SJSA1 (cell line): ENCODE results near the gene ANKRD9. TPM values are rescaled to one million over a fixed set of nuclear protein-coding genes. Genes with fewer than 3 reads are reported as not detected.

Experiments
- DNase-seq, 2 experiments: peaks; one replicate each; pipeline ENCODE4 v3.0.0-alpha.2; 2015 to 2020; ENCODE audit warnings: low spot score in 2 of 2, low read depth in 1 of 2
- H3K27ac ChIP-seq: fragments of 250-450 bp; sonication (Bioruptor Pico); 2 replicates; pipeline ENCODE4 v1.5.1; 2020; ENCODE audit warnings: mild to moderate bottlenecking, moderate library complexity
- H3K27me3 ChIP-seq: fragments of 250-450 bp; sonication (Bioruptor Pico); replicated peaks from 2 replicates; pipeline ENCODE4 v1.5.1; 2020; ENCODE audit warnings: mild to moderate bottlenecking, moderate library complexity
- H3K36me3 ChIP-seq: fragments of 250-450 bp; sonication (Bioruptor Pico); 2 replicates; pipeline ENCODE4 v1.5.1; 2020; ENCODE audit warnings: mild to moderate bottlenecking
- H3K4me1 ChIP-seq: fragments of 250-450 bp; sonication (Bioruptor Pico); replicated peaks from 2 replicates; pipeline ENCODE4 v1.6.1; 2021; ENCODE audit warnings: mild to moderate bottlenecking
- H3K4me3 ChIP-seq: fragments of 250-450 bp; sonication (Bioruptor Pico); 2 replicates; pipeline ENCODE4 v1.5.1; 2020; ENCODE audit warnings: mild to moderate bottlenecking
- H3K9me3 ChIP-seq: fragments of 250-450 bp; sonication (Bioruptor Pico); replicated peaks from 2 replicates; pipeline ENCODE4 v1.5.1; 2020; ENCODE audit warnings: mild to moderate bottlenecking
- total RNA-seq: library from RNA; depleted of rRNA; stranded (reverse); fragments of >200 nt; shearing (Covaris generic); gene quantifications from 2 replicates; pipeline ENCODE4 v1.2.3, GENCODE V29; 2014

The ANKRD9 gene
- total RNA-seq, 1 experiment from 2014 or later: 28.7 TPM

- H3K36me3 ChIP-seq: peaks cover 14% of the 10 kb centered on the region
- no peak for DNase-seq
- H3K27ac ChIP-seq: no peak overlapping the region
- H3K4me1 ChIP-seq: peaks cover 4% of the 10 kb centered on the region; the same call in 1 of the 2 replicates
- H3K4me3 ChIP-seq: no peak overlapping the region
- no peaks in the 10 kb centered on the region for H3K27me3 ChIP-seq
- H3K9me3 ChIP-seq: no peaks in the 10 kb centered on the region
Measured at GRCh38 chr14:102502571-102502970, 7.0 kb downstream of the ANKRD9 start.

GRCh38 chr14:102501751-102502315, 7.7 kb downstream of the ANKRD9 start:
- Histone ChIP-seq H3K4me3 (no peak overlapping the region), H3K27me3 (no peaks in the 10 kb centered on the region), H3K36me3 (peaks cover 12% of the 10 kb centered on the region), H3K4me1 (peaks cover 4% of the 10 kb centered on the region; the same call in 1 of the 2 replicates), H3K27ac (no peak overlapping the region), H3K9me3 (no peaks in the 10 kb centered on the region)
- no peak for DNase-seq

GRCh38 chr14:102500713-102501112, 8.9 kb downstream of the ANKRD9 start:
- Histone ChIP-seq H3K36me3 (peaks cover 4% of the 10 kb centered on the region; the same call in 1 of the 2 replicates), H3K4me1 (peaks cover 4% of the 10 kb centered on the region; the same call in 1 of the 2 replicates), H3K9me3 (no peaks in the 10 kb centered on the region), H3K27me3 (no peaks in the 10 kb centered on the region), H3K27ac (no peak overlapping the region), H3K4me3 (no peak overlapping the region)
- no peak for DNase-seq

GRCh38 chr14:102500158-102500662, 9.4 kb downstream of the ANKRD9 start:
- DNase-seq: no peak
- H3K4me1 ChIP-seq: peaks cover 4% of the 10 kb centered on the region; the same call in 1 of the 2 replicates

GRCh38 chr14:102499401-102500157, 10.0 kb downstream of the ANKRD9 start:
- H3K4me3 ChIP-seq: no peak overlapping the region
- no peaks in the 10 kb centered on the region for H3K9me3 ChIP-seq
- peaks cover 4% of the 10 kb centered on the region; the same call in 1 of the 2 replicates for H3K36me3 ChIP-seq
- peaks cover 4% of the 10 kb centered on the region; the same call in 1 of the 2 replicates for H3K4me1 ChIP-seq
- no peaks in the 10 kb centered on the region for H3K27me3 ChIP-seq
- H3K27ac ChIP-seq: no peak overlapping the region
- no peak for DNase-seq

More at GRCh38 chr14:102500158-102500662, 9.4 kb downstream of the ANKRD9 start:
- no peaks in the 10 kb centered on the region for H3K9me3 ChIP-seq
- no peaks in the 10 kb centered on the region for H3K27me3 ChIP-seq
- peaks cover 4% of the 10 kb centered on the region; the same call in 1 of the 2 replicates for H3K36me3 ChIP-seq
- H3K27ac ChIP-seq: no peak overlapping the region
- no peak overlapping the region for H3K4me3 ChIP-seq

GRCh38 chr14:102498678-102499265, 10.8 kb downstream of the ANKRD9 start:
- DNase-seq: no peak
- H3K36me3 ChIP-seq: peaks cover 4% of the 10 kb centered on the region; the same call in 1 of the 2 replicates
- peaks cover 4% of the 10 kb centered on the region; the same call in 1 of the 2 replicates for H3K4me1 ChIP-seq
- H3K27me3 ChIP-seq: no peaks in the 10 kb centered on the region
- H3K9me3 ChIP-seq: no peaks in the 10 kb centered on the region
- no peak overlapping the region for H3K4me3 ChIP-seq
- no peak overlapping the region for H3K27ac ChIP-seq

GRCh38 chr14:102497998-102498677, 11.4 kb downstream of the ANKRD9 start:
- H3K9me3 ChIP-seq: no peaks in the 10 kb centered on the region
- H3K4me3 ChIP-seq: no peak overlapping the region
- H3K36me3 ChIP-seq: peaks cover 4% of the 10 kb centered on the region; the same call in 1 of the 2 replicates
- H3K27ac ChIP-seq: no peak overlapping the region
- peaks cover 4% of the 10 kb centered on the region; the same call in 1 of the 2 replicates for H3K4me1 ChIP-seq
- DNase-seq: no peak
- no peaks in the 10 kb centered on the region for H3K27me3 ChIP-seq

- DNase-seq: no peak
- H3K27me3 ChIP-seq: no peaks in the 10 kb centered on the region
- H3K4me3 ChIP-seq: no peak overlapping the region
- H3K9me3 ChIP-seq: no peaks in the 10 kb centered on the region
- no peak overlapping the region for H3K27ac ChIP-seq
- H3K36me3 ChIP-seq: peaks cover 4% of the 10 kb centered on the region; the same call in 1 of the 2 replicates
- H3K4me1 ChIP-seq: peaks cover 4% of the 10 kb centered on the region; the same call in 1 of the 2 replicates
Measured at GRCh38 chr14:102496958-102497744, 12.4 kb downstream of the ANKRD9 start.

GRCh38 chr14:102496331-102496691, 13.3 kb downstream of the ANKRD9 start:
- DNase-seq: no peak
- no peak overlapping the region for H3K27ac ChIP-seq
- no peak overlapping the region for H3K4me3 ChIP-seq
- peaks cover 4% of the 10 kb centered on the region; the same call in 1 of the 2 replicates for H3K4me1 ChIP-seq
- H3K36me3 ChIP-seq: peaks cover 4% of the 10 kb centered on the region; the same call in 1 of the 2 replicates
- no peaks in the 10 kb centered on the region for H3K27me3 ChIP-seq
- no peaks in the 10 kb centered on the region for H3K9me3 ChIP-seq

- Histone ChIP-seq H3K4me3 (no peak overlapping the region), H3K9me3 (no peaks in the 10 kb centered on the region), H3K36me3 (peaks cover 4% of the 10 kb centered on the region; the same call in 1 of the 2 replicates), H3K27ac (no peak overlapping the region), H3K27me3 (no peaks in the 10 kb centered on the region), H3K4me1 (peaks cover 4% of the 10 kb centered on the region; the same call in 1 of the 2 replicates)
- DNase-seq: no peak
Measured at GRCh38 chr14:102495491-102496330, 13.9 kb downstream of the ANKRD9 start.

GRCh38 chr14:102493585-102493984, 16.0 kb downstream of the ANKRD9 start:
- H3K4me3 ChIP-seq: no peak overlapping the region
- no peaks in the 10 kb centered on the region for H3K9me3 ChIP-seq
- DNase-seq: no peak
- H3K36me3 ChIP-seq: 0 out of 2 replicates have a peak, but pooled peaks cover 4% of the 10 kb centered on the region
- H3K4me1 ChIP-seq: no peaks in the 10 kb centered on the region
- H3K27ac ChIP-seq: no peak overlapping the region
- H3K27me3 ChIP-seq: no peaks in the 10 kb centered on the region

- no peak overlapping the region for H3K4me3 ChIP-seq
- no peak for DNase-seq
- no peaks in the 10 kb centered on the region for H3K36me3 ChIP-seq
Measured at GRCh38 chr14:102493096-102493495, 16.5 kb downstream of the ANKRD9 start.

More at GRCh38 chr14:102493096-102493495, 16.5 kb downstream of the ANKRD9 start:
- Histone ChIP-seq H3K9me3 (no peaks in the 10 kb centered on the region), H3K27me3 (no peaks in the 10 kb centered on the region), H3K4me1 (no peaks in the 10 kb centered on the region), H3K27ac (no peak overlapping the region)
